Loucy (cell line): Measurements from ENCODE around the gene SLC27A4.
A peak's percentile ranks its signal among the peaks of the same experiment; 100 is the strongest.

Source experiments
- H2AFZ ChIP-seq: fragments of 200-600 bp; sonication (generic); 2 replicates; pipeline ENCODE4 v1.6.0; 2016; ENCODE audit warnings: antibody characterized with exemption, mild to moderate bottlenecking, low read length, moderate library complexity
- H3F3A ChIP-seq: fragments of 200-600 bp; 2 replicates; pipeline ENCODE4 v1.6.0; 2016; ENCODE audit warnings: antibody characterized with exemption, low read depth, mild to moderate bottlenecking
- H3K27me3 ChIP-seq: fragments of 200-600 bp; sonication (generic); 2 replicates; pipeline ENCODE4 v1.6.1; 2014; ENCODE audit warnings: low read length, mild to moderate bottlenecking; ENCODE audit not compliant: insufficient read depth, poor library complexity, severe bottlenecking
- H3K36me3 ChIP-seq: fragments of 200-600 bp; sonication (generic); 2 replicates; pipeline ENCODE4 v1.6.1; 2016; ENCODE audit warnings: low read length; ENCODE audit not compliant: insufficient read depth
- H3K4me1 ChIP-seq: fragments of 200-600 bp; sonication (generic); 2 replicates; pipeline ENCODE4 v1.5.1; 2014; ENCODE audit warnings: low read length, mild to moderate bottlenecking; ENCODE audit not compliant: insufficient read depth, poor library complexity, severe bottlenecking
- H3K4me2 ChIP-seq: fragments of 200-600 bp; sonication (generic); 2 replicates; pipeline ENCODE4 v1.6.0; 2014; ENCODE audit warnings: antibody characterized with exemption, low read length, low read depth, mild to moderate bottlenecking; ENCODE audit not compliant: poor library complexity, severe bottlenecking
- H3K4me3 ChIP-seq: fragments of 200-600 bp; sonication (generic); 2 replicates; pipeline ENCODE4 v1.5.1; 2014; ENCODE audit warnings: low read length, mild to moderate bottlenecking, mixed read lengths; ENCODE audit not compliant: poor library complexity, severe bottlenecking
- H3K79me2 ChIP-seq: fragments of 200-600 bp; sonication (generic); 2 replicates; pipeline ENCODE4 v1.6.1; 2014; ENCODE audit warnings: low read length; ENCODE audit not compliant: insufficient read depth
- H3K9ac ChIP-seq: fragments of 200-600 bp; sonication (generic); 2 replicates; pipeline ENCODE4 v1.6.0; 2014; ENCODE audit warnings: mild to moderate bottlenecking, low read depth, low read length, moderate library complexity; ENCODE audit not compliant: poor library complexity, severe bottlenecking
- H3K9me2 ChIP-seq: fragments of 200-600 bp; sonication (generic); replicated peaks from 2 replicates; pipeline ENCODE4 v1.6.1; 2016; ENCODE audit warnings: low read depth, low read length, mixed read lengths
- H3K9me3 ChIP-seq: fragments of 200-600 bp; sonication (generic); 2 replicates; pipeline ENCODE4 v1.6.1; 2014; ENCODE audit warnings: mild to moderate bottlenecking, antibody characterized with exemption, low read length, low read depth; ENCODE audit not compliant: insufficient read depth
- H4K20me1 ChIP-seq: fragments of 200-600 bp; sonication (generic); 2 replicates; pipeline ENCODE4 v1.6.0; 2014; ENCODE audit warnings: antibody characterized with exemption, low read length, mild to moderate bottlenecking; ENCODE audit not compliant: insufficient read depth, poor library complexity, severe bottlenecking
- EZH2phosphoT487 ChIP-seq: fragments of 200-600 bp; IDR thresholded peaks from 2 replicates; pipeline ENCODE4 v1.6.1; 2018; ENCODE audit warnings: antibody characterized with exemption, mild to moderate bottlenecking, moderate library complexity, borderline replicate concordance
- TF ChIP-seq, protein P1 (sequence below): fragments of 200-600 bp; sonication (generic); conservative IDR thresholded peaks from 2 replicates; pipeline ENCODE4 v1.5.1; 2014; ENCODE audit warnings: mild to moderate bottlenecking, antibody characterized with exemption, low read length

Gene SLC27A4

DNA sequence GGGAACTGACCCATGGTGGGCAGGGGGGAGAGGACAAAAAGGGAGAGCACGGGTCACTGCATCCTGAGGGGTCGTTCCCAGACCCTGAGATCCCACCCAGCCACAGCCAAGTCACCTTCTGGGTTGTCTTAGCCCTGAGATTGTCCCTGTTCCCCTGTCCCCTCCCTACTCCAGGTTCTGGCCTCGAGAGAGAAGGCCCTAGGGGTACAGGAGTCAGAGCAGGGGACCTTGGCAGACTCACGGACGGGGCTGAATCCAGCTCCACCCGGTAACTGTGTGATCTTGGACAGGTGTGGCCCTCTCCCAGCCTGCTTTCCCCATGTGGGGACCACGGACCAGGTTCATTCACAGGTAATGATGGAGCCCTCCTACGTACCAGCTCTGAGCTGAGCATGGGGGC lies 69.1 kb downstream of the SLC27A4 start:
- Histone ChIP-seq H3K9ac (no peak overlapping the region), H3K9me3 (no peaks in the 10 kb centered on the region), H3K4me1 (no peaks in the 10 kb centered on the region), H3K79me2 (no peaks in the 10 kb centered on the region), H3K27me3 (no peaks in the 10 kb centered on the region), H2AFZ (no peak overlapping the region), H3K9me2 (no peaks in the 10 kb centered on the region), H3K36me3 (no peaks in the 10 kb centered on the region), H3F3A (no peaks in the 10 kb centered on the region), H3K4me3 (no peak overlapping the region), H4K20me1 (no peaks in the 10 kb centered on the region), H3K4me2 (no peak overlapping the region)
- TF ChIP-seq, protein P1, sequence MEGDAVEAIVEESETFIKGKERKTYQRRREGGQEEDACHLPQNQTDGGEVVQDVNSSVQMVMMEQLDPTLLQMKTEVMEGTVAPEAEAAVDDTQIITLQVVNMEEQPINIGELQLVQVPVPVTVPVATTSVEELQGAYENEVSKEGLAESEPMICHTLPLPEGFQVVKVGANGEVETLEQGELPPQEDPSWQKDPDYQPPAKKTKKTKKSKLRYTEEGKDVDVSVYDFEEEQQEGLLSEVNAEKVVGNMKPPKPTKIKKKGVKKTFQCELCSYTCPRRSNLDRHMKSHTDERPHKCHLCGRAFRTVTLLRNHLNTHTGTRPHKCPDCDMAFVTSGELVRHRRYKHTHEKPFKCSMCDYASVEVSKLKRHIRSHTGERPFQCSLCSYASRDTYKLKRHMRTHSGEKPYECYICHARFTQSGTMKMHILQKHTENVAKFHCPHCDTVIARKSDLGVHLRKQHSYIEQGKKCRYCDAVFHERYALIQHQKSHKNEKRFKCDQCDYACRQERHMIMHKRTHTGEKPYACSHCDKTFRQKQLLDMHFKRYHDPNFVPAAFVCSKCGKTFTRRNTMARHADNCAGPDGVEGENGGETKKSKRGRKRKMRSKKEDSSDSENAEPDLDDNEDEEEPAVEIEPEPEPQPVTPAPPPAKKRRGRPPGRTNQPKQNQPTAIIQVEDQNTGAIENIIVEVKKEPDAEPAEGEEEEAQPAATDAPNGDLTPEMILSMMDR: no peak
- no peak for TF ChIP-seq EZH2phosphoT487

DNA sequence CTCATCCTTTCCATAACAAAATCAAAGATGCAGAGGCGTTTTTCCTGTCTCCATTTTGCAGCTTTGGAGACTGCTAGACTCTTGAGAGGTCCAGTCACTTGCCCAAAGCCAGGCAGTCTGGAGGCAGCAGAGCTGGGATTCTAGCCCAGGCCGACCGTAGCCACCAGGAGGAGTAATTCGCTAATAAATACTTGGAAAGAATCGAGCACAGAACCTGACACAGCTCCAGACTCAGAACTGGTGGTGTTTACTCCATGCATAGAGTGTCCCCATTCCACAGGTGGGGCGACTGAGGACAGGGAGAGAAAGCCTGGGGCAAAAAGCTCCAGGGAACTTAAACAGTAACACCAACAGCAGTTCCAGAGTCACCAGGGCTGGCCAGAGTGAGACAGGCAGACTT lies 69.7 kb downstream of the SLC27A4 start:
- Histone ChIP-seq H3K27me3 (no peaks in the 10 kb centered on the region), H3K79me2 (no peaks in the 10 kb centered on the region), H3K9me3 (no peaks in the 10 kb centered on the region), H3K4me1 (no peaks in the 10 kb centered on the region), H3K4me2 (no peak overlapping the region), H3K4me3 (no peak overlapping the region), H3F3A (no peaks in the 10 kb centered on the region), H4K20me1 (no peaks in the 10 kb centered on the region), H3K9me2 (no peaks in the 10 kb centered on the region), H2AFZ (no peak overlapping the region), H3K36me3 (no peaks in the 10 kb centered on the region), H3K9ac (no peak overlapping the region)
- no peak for TF ChIP-seq EZH2phosphoT487
- TF ChIP-seq, protein P1: 0 out of 2 replicates have a peak, but pooled peaks have one; percentile 18
